ENCODE measurements around the gene FLVCR2. TPM values are rescaled to one million over a fixed set of nuclear protein-coding genes. Genes with fewer than 3 reads are reported as not detected.

FLVCR2 gene
- total RNA-seq, 1 donor from 2014 or later, result 42.4 TPM

DNA sequence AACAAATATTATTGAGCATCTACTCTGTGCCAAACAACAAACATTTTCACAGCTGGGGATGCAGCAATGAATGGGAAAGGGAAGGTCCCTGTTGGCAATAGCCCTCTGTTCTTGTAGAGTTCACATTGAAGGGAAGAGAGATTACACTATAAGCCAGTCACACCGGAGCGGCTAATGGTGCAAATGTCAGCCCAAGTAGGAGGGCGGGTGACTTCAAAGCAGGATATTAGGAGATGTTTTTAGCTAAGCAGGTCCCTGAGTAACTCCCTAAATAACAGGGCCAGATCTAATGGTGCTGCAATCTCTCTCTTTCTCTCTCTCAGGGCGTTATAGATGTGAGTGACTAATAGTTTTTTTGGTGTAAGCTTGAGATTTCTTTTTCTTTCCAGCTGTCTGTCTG lies 30.7 kb downstream of the FLVCR2 start:
- ATAC-seq (no peak), DNase-seq (no peak)
- peaks cover 53% of the 10 kb centered on the region for H3K4me1 ChIP-seq
- H3K9me3 ChIP-seq, result no peaks in the 10 kb centered on the region
- H3K27me3 ChIP-seq (ENCODE audit: low read depth), result no peaks in the 10 kb centered on the region
- intact Hi-C loops (cut with DNase I), result no loop called here
- no peaks in the 10 kb centered on the region for H3K36me3 ChIP-seq
- peak overlapping the region; percentile 70 for H3K27ac ChIP-seq
- no peak overlapping the region for H3K4me3 ChIP-seq
- TF ChIP-seq, protein P1, sequence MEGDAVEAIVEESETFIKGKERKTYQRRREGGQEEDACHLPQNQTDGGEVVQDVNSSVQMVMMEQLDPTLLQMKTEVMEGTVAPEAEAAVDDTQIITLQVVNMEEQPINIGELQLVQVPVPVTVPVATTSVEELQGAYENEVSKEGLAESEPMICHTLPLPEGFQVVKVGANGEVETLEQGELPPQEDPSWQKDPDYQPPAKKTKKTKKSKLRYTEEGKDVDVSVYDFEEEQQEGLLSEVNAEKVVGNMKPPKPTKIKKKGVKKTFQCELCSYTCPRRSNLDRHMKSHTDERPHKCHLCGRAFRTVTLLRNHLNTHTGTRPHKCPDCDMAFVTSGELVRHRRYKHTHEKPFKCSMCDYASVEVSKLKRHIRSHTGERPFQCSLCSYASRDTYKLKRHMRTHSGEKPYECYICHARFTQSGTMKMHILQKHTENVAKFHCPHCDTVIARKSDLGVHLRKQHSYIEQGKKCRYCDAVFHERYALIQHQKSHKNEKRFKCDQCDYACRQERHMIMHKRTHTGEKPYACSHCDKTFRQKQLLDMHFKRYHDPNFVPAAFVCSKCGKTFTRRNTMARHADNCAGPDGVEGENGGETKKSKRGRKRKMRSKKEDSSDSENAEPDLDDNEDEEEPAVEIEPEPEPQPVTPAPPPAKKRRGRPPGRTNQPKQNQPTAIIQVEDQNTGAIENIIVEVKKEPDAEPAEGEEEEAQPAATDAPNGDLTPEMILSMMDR (IDR thresholded peaks at IDR 0.05), result no peak

DNA sequence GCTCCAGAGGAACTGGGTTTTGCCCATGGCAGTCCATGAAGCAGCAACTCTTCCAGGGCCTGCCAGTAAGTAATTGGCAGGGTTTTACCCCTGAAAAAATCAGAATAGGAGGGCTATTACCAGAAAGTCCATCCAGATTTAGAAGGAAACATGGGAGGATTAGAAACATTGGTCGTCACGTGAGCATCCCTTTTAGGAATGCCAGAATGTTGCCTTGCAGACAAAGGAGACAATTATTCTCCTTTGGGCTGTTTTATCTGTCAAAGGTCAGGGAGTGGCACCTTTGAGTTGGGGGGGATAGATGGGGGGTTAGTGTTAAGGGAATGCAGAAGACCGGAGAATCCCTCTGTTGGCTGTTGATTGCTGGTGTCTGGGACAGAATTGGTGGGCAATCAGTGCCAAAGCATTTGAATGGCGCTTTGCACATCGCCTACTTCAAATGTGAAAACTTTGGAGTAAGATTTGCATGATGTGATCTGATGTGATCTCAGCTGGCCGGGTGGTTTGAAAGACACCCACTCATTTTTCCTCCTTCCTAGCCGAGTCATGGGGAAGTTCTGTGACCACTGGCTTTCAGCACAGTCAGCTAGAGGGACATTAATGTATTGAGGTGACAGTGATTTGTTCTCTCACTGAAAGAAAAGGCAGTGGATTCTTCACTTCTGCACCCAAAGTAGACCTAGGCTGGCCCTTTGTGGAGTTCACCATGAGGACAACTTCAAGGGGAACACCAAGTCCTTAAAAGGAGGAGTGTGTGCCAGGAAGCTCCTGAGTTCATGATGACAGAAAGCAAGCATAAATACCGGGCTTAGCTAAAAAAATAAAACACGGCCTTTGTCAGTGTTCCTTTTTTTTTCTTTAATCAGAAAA lies 31.4 kb downstream of the FLVCR2 start:
- DNase-seq, result no peak
- peak overlapping the region; percentile 70 for H3K27ac ChIP-seq
- no peaks in the 10 kb centered on the region for H3K9me3 ChIP-seq
- no peaks in the 10 kb centered on the region for H3K27me3 ChIP-seq (ENCODE audit: low read depth)
- peak; percentile 55 to 73 for ATAC-seq
- TF ChIP-seq, protein P1 (IDR thresholded peaks at IDR 0.05), result no peak
- peaks cover 47% of the 10 kb centered on the region for H3K4me1 ChIP-seq
- H3K4me3 ChIP-seq, result no peak overlapping the region
- intact Hi-C loops (cut with DNase I), result no loop called here
- H3K36me3 ChIP-seq, result no peaks in the 10 kb centered on the region

DNA sequence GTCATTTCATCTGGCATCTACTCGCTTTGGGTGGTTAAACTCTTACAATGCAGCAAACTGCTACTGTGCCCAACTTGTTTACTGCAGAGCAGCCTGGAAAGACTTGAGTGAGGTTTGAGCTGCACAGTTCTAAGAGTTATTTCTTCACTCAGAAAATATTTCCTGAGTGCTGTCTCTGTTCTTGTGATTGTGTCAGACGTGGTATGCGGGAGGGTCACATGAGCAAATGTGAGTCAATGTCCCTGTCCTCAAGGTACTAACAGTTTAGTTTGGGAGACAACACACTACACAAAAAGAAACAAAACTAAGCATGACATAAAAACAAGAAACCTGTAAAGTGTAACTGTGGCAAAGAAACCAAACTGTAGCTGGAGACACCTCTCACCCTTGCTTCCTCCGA lies 32.4 kb downstream of the FLVCR2 start:
- peaks cover 38% of the 10 kb centered on the region for H3K4me1 ChIP-seq
- H3K36me3 ChIP-seq, result no peaks in the 10 kb centered on the region
- intact Hi-C loops (cut with DNase I), result no loop called here
- ATAC-seq (no peak), DNase-seq (no peak)
- H3K27ac ChIP-seq, result peak overlapping the region; percentile 70
- TF ChIP-seq, protein P1 (IDR thresholded peaks at IDR 0.05), result no peak
- no peaks in the 10 kb centered on the region for H3K9me3 ChIP-seq
- H3K27me3 ChIP-seq (ENCODE audit: low read depth), result no peaks in the 10 kb centered on the region
- H3K4me3 ChIP-seq, result no peak overlapping the region

DNA sequence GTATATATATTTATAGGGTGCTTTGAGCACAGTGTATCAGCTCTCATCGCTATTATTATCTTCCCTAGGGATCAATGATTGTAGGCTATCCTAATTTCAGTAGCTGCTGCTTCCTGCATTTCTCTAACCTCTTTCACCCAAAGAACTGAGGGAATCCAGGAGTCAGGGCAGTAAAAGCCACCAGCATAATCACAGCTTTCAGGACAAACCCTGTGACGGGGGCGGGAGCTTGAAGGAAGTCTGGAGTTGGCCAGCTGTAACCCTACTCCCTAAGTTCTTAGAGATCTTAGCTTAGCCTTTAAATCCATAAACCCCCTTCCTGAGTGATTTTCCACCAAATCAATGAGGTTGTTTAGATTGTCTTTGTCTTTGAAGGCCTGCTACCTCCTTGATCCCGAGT lies 33.7 kb downstream of the FLVCR2 start:
- no peaks in the 10 kb centered on the region for H3K9me3 ChIP-seq
- H3K27ac ChIP-seq, result no peak overlapping the region
- H3K36me3 ChIP-seq, result no peaks in the 10 kb centered on the region
- intact Hi-C loops (cut with DNase I), result no loop called here
- DNase-seq (no peak), ATAC-seq (no peak)
- H3K4me3 ChIP-seq, result no peak overlapping the region
- TF ChIP-seq, protein P1 (IDR thresholded peaks at IDR 0.05), result no peak
- H3K27me3 ChIP-seq (ENCODE audit: low read depth), result no peaks in the 10 kb centered on the region
- H3K4me1 ChIP-seq, result peaks cover 28% of the 10 kb centered on the region

DNA sequence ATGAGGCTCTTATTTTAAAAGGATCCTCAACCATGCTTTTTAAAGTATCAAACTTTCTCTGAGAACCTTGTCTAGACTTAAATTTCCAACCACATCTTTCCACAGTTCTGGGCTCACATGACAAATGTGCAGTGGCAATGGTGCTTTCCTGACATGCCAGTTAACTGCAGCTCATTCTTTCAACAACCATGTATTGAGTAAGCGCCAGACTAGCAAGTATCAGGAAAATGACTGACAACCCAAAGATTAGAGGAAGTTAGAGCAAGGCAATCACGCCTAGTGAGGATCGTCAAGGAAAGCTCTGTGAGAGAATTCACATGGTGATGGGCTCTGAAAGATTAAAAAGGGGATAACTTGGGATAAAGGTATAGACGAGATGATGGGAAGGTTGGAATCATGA lies 35.8 kb downstream of the FLVCR2 start:
- Histone ChIP-seq H3K4me3 (no peak overlapping the region), H3K27ac (peak overlapping the region; percentile 60), H3K4me1 (peaks cover 19% of the 10 kb centered on the region), H3K27me3 (ENCODE audit: low read depth) (no peaks in the 10 kb centered on the region), H3K36me3 (no peaks in the 10 kb centered on the region), H3K9me3 (no peaks in the 10 kb centered on the region)
- DNase-seq (no peak), ATAC-seq (peak; percentile 34 to 44)
- intact Hi-C loops (cut with DNase I), result no loop called here
- TF ChIP-seq, protein P1 (IDR thresholded peaks at IDR 0.05), result no peak

Data from lower lobe of right lung (tissue), 2 donors.